Body of pancreas (tissue), 4 donors: ENCODE data around the gene GPRC5C.

ENCODE experiments used
- CTCF ChIP-seq, 7 experiments: fragments of 450-650 bp in 4 of 7; fragments of 200-600 bp in 3 of 7; sonication (generic) in 3 of 7; IDR thresholded peaks; one replicate each; pipeline ENCODE4 v1.5.1; 2016 to 2019; ENCODE audit warnings: antibody characterized with exemption in 7 of 7
- POLR2A ChIP-seq, 3 donors: fragments of 450-650 bp; IDR thresholded peaks; one replicate each; pipeline ENCODE4 v1.6.1; 2016; ENCODE audit warnings: antibody characterized with exemption in 3 of 3, mild to moderate bottlenecking in 2 of 3

DNA sequence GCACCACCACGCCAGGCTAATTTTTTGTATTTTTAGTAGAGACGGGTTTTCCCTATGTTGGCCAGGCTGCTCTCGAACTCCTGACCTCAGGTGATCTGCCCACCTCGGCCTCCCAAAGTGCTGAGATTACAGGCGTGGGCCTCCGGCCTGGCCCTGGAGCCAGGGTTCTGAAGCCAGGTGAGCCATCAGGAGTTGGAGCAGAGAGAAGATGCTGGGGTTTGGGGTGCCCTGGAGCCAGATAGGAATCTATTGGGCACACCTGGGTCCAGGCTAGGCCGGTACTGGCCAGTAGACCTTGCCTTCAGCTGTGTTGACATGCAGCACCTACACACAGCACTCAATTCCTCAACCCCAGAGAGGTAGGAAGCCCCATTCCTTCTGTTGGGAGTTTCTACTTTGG lies 29.1 kb downstream of the GPRC5C start:
- TF ChIP-seq CTCF (IDR thresholded peaks at IDR 0.05) (no peak), POLR2A (IDR thresholded peaks at IDR 0.05) (no peak)
